Neuronal stem cell (in vitro differentiated cells): ENCODE results near the gene CELSR3.

ENCODE experiments used
- DNase-seq: peaks from one replicate; pipeline ENCODE4 v3.0.0-alpha.2; 2013; ENCODE audit warnings: low spot score
- H2AFZ ChIP-seq: one replicate; pipeline ENCODE4 v1.6.1; 2013; ENCODE audit warnings: mild to moderate bottlenecking, low read length, inconsistent platforms
- H2AK5ac ChIP-seq: 2 replicates; pipeline ENCODE4 v1.6.1; 2013; ENCODE audit warnings: low read depth, mild to moderate bottlenecking, inconsistent platforms, low read length, moderate library complexity, mixed read lengths
- H2BK120ac ChIP-seq: 2 replicates; pipeline ENCODE4 v1.6.1; 2013; ENCODE audit warnings: low read depth, mild to moderate bottlenecking, inconsistent platforms, low read length, moderate library complexity, mixed read lengths
- H2BK12ac ChIP-seq: one replicate; pipeline ENCODE4 v1.6.1; 2013; ENCODE audit warnings: low read length, inconsistent platforms
- H2BK15ac ChIP-seq: 2 replicates; pipeline ENCODE4 v1.6.1; 2013; ENCODE audit warnings: mild to moderate bottlenecking, low read length, inconsistent platforms, mixed read lengths
- H2BK5ac ChIP-seq: one replicate; pipeline ENCODE4 v1.6.1; 2013; ENCODE audit warnings: inconsistent platforms, mild to moderate bottlenecking, low read length, moderate library complexity
- H3K14ac ChIP-seq: one replicate; pipeline ENCODE4 v1.6.1; 2013; ENCODE audit warnings: low read length, inconsistent platforms
- H3K18ac ChIP-seq: 2 replicates; pipeline ENCODE4 v1.6.1; 2013; ENCODE audit warnings: low read length, inconsistent platforms
- H3K23ac ChIP-seq: 2 replicates; pipeline ENCODE4 v1.6.1; 2013; ENCODE audit warnings: low read depth, mild to moderate bottlenecking, mixed read lengths, low read length, inconsistent platforms; ENCODE audit not compliant: poor library complexity
- H3K27ac ChIP-seq: replicated peaks from 3 replicates; pipeline ENCODE4 v1.5.1; 2013; ENCODE audit warnings: low read length, inconsistent platforms
- H3K27me3 ChIP-seq, 3 experiments: 2 replicates each; pipeline ENCODE4 v1.6.1; 2013; ENCODE audit warnings: low read length in 3 of 3, mild to moderate bottlenecking in 2 of 3, inconsistent platforms in 1 of 3, low read depth in 1 of 3, mixed read lengths in 1 of 3, moderate library complexity in 1 of 3; ENCODE audit not compliant: control insufficient read depth in 3 of 3, insufficient read depth in 3 of 3
- H3K36me3 ChIP-seq, 2 donors: replicated peaks in 1 of 2; 2 replicates each; pipeline ENCODE4 v1.6.1; 2013; ENCODE audit warnings: low read length in 2 of 2; ENCODE audit not compliant: control insufficient read depth in 2 of 2, insufficient read depth in 2 of 2
- H3K4ac ChIP-seq: 2 replicates; pipeline ENCODE4 v1.6.1; 2013; ENCODE audit warnings: inconsistent platforms, mild to moderate bottlenecking, low read length, moderate library complexity
- H3K4me1 ChIP-seq, 2 donors: 1 replicate in 1 of 2; 2 replicates in 1 of 2; pipeline ENCODE4 v1.6.1; 2013; ENCODE audit warnings: low read length in 2 of 2, low read depth in 1 of 2; ENCODE audit not compliant: control insufficient read depth in 2 of 2, insufficient read depth in 1 of 2
- H3K4me2 ChIP-seq: one replicate; pipeline ENCODE4 v1.6.1; 2013; ENCODE audit warnings: mild to moderate bottlenecking, low read length, inconsistent platforms; ENCODE audit not compliant: insufficient read depth, poor library complexity, severe bottlenecking
- H3K4me3 ChIP-seq, 2 donors: 2 replicates each; pipeline ENCODE4 v1.5.1; 2013; ENCODE audit warnings: low read length in 2 of 2, mild to moderate bottlenecking in 2 of 2, inconsistent platforms in 1 of 2, moderate library complexity in 1 of 2
- H3K79me1 ChIP-seq: one replicate; pipeline ENCODE4 v1.6.1; 2013; ENCODE audit warnings: low read depth, mild to moderate bottlenecking, inconsistent platforms, low read length, moderate library complexity
- H3K9ac ChIP-seq: one replicate; pipeline ENCODE4 v1.6.1; 2013; ENCODE audit warnings: mild to moderate bottlenecking, low read depth, low read length, inconsistent platforms; ENCODE audit not compliant: poor library complexity
- H3K9me3 ChIP-seq, 2 donors: replicated peaks in 1 of 2; 2 replicates each; pipeline versions ENCODE3 to v1.6.1; 2013; ENCODE audit warnings: low read length in 2 of 2, mild to moderate bottlenecking in 2 of 2, inconsistent platforms in 1 of 2, low read depth in 1 of 2, mixed read lengths in 1 of 2, moderate library complexity in 1 of 2; ENCODE audit not compliant: control insufficient read depth in 2 of 2, insufficient read depth in 1 of 2
- H4K8ac ChIP-seq: one replicate; pipeline ENCODE4 v1.6.1; 2013; ENCODE audit warnings: low read depth, mild to moderate bottlenecking, inconsistent platforms, low read length, moderate library complexity
- H4K91ac ChIP-seq: one replicate; pipeline ENCODE4 v1.6.1; 2013; ENCODE audit warnings: low read length, low read depth, mild to moderate bottlenecking, inconsistent platforms; ENCODE audit not compliant: poor library complexity
- WGBS, 2 donors: extraction: QIAGEN DNeasy Blood & Tissue Kit; methylation state at CpG; one replicate each; pipeline ENCODE4 v1.1.7; 2013; ENCODE audit warnings: missing lambda C conversion rate in 2 of 2, mixed read lengths in 1 of 2; ENCODE audit not compliant: insufficient read length in 2 of 2, insufficient replicate concordance in 1 of 2; ENCODE audit errors: extremely low coverage in 2 of 2; 5-methylcytosine and 5-hydroxymethylcytosine counted together

CELSR3 gene

GRCh38 chr3:48599077-48599501, 63.6 kb downstream of the CELSR3 start:
- H4K91ac ChIP-seq: no peak overlapping the region
- H3K36me3 ChIP-seq: peaks cover 61 to 72% of the 10 kb centered on the region in 2 donors
- H3K9me3 ChIP-seq: no peaks in the 10 kb centered on the region
- H2AK5ac ChIP-seq: no peak overlapping the region
- H2BK12ac ChIP-seq: no peak overlapping the region
- no peak overlapping the region for H3K4me3 ChIP-seq
- no peak overlapping the region for H4K8ac ChIP-seq
- no CpG with 5 or more reads among the region's 11 CpGs for WGBS, 2 donors
- H3K4me2 ChIP-seq: no peak overlapping the region
- no peak overlapping the region for H3K4ac ChIP-seq
- H3K27ac ChIP-seq: no peak overlapping the region
- H3K14ac ChIP-seq: no peak overlapping the region
- no peak overlapping the region for H2BK15ac ChIP-seq
- H3K18ac ChIP-seq: no peak overlapping the region
- peaks cover 0 to 2% (median 0%) of the 10 kb centered on the region in 3 experiments for H3K27me3 ChIP-seq
- H2BK5ac ChIP-seq: no peak overlapping the region
- H2AFZ ChIP-seq: no peak overlapping the region
- no peak for DNase-seq
- no peak overlapping the region for H2BK120ac ChIP-seq
- H3K4me1 ChIP-seq: peaks cover 0 to 11% of the 10 kb centered on the region in 2 donors
- no peak overlapping the region for H3K23ac ChIP-seq
- H3K79me1 ChIP-seq: no peaks in the 10 kb centered on the region
- no peak overlapping the region for H3K9ac ChIP-seq

GRCh38 chr3:48598323-48599076, 64.2 kb downstream of the CELSR3 start:
- Histone ChIP-seq H3K18ac (no peak overlapping the region), H3K79me1 (no peaks in the 10 kb centered on the region), H4K8ac (no peak overlapping the region), H3K4me1 (peaks cover 0 to 11% of the 10 kb centered on the region in 2 donors), H3K14ac (no peak overlapping the region), H3K27me3 (peaks cover 0 to 2% (median 0%) of the 10 kb centered on the region in 3 experiments), H2BK12ac (no peak overlapping the region), H3K4ac (no peak overlapping the region), H2BK5ac (no peak overlapping the region), H3K23ac (no peak overlapping the region), H3K9me3 (no peaks in the 10 kb centered on the region), H3K27ac (no peak overlapping the region), H3K4me3 (no peak overlapping the region), H2AK5ac (no peak overlapping the region), H3K36me3 (peaks cover 55 to 67% of the 10 kb centered on the region in 2 donors), H2BK15ac (no peak overlapping the region), H3K9ac (no peak overlapping the region), H3K4me2 (no peak overlapping the region), H2AFZ (no peak overlapping the region), H2BK120ac (no peak overlapping the region), H4K91ac (no peak overlapping the region)
- no peak for DNase-seq
- no CpG with 5 or more reads among the region's 5 CpGs for WGBS, 2 donors

GRCh38 chr3:48597408-48597800, 65.3 kb downstream of the CELSR3 start:
- Histone ChIP-seq H3K4me3 (no peak overlapping the region), H2BK120ac (no peak overlapping the region), H3K9ac (no peak overlapping the region), H2BK15ac (no peak overlapping the region), H3K4me1 (peaks cover 0 to 11% of the 10 kb centered on the region in 2 donors), H4K8ac (no peak overlapping the region), H3K4me2 (no peak overlapping the region), H3K36me3 (peaks cover 45 to 56% of the 10 kb centered on the region in 2 donors), H3K27ac (no peak overlapping the region), H2BK5ac (no peak overlapping the region), H3K14ac (no peak overlapping the region), H4K91ac (no peak overlapping the region), H3K23ac (no peak overlapping the region), H3K27me3 (no peaks in the 10 kb centered on the region), H3K79me1 (no peaks in the 10 kb centered on the region), H3K4ac (no peak overlapping the region), H3K9me3 (no peaks in the 10 kb centered on the region), H2AK5ac (no peak overlapping the region), H3K18ac (no peak overlapping the region), H2BK12ac (no peak overlapping the region), H2AFZ (no peak overlapping the region)
- no peak for DNase-seq
- no CpG with 5 or more reads among the region's 6 CpGs for WGBS, 2 donors

GRCh38 chr3:48596676-48597407, 65.8 kb downstream of the CELSR3 start:
- no peak overlapping the region for H2BK12ac ChIP-seq
- no peak overlapping the region for H2AK5ac ChIP-seq
- H2BK120ac ChIP-seq: no peak overlapping the region
- H2BK15ac ChIP-seq: no peak overlapping the region
- H3K4me2 ChIP-seq: no peak overlapping the region
- no peak overlapping the region for H2BK5ac ChIP-seq
- H3K23ac ChIP-seq: no peak overlapping the region
- H3K4me3 ChIP-seq: no peak overlapping the region
- H4K91ac ChIP-seq: no peak overlapping the region
- no peak overlapping the region for H3K14ac ChIP-seq
- no peak for DNase-seq
- H4K8ac ChIP-seq: no peak overlapping the region
- no peak overlapping the region for H2AFZ ChIP-seq
- H3K27ac ChIP-seq: no peak overlapping the region
- no CpG with 5 or more reads among the region's 8 CpGs for WGBS, 2 donors
- no peak overlapping the region for H3K18ac ChIP-seq
- H3K4ac ChIP-seq: no peak overlapping the region
- no peak overlapping the region for H3K9ac ChIP-seq
- H3K79me1 ChIP-seq: no peaks in the 10 kb centered on the region
- peaks cover 0 to 11% of the 10 kb centered on the region in 2 donors for H3K4me1 ChIP-seq
- no peaks in the 10 kb centered on the region for H3K27me3 ChIP-seq
- no peaks in the 10 kb centered on the region for H3K9me3 ChIP-seq
- H3K36me3 ChIP-seq: peaks cover 45 to 52% of the 10 kb centered on the region in 2 donors
